Activated effector memory CD4-positive, alpha-beta T cell treated with anti-CD3 and anti-CD28 coated beads, Interleukin-2, amount 50 U/mL, for 16 hours (primary cell): ENCODE data around the gene SORCS3.

ENCODE experiments used
- DNase-seq: peaks from one replicate; pipeline ENCODE4 v3.0.0-alpha.2; 2020

SORCS3 gene

GRCh38 chr10:105207476-105207995, 566.4 kb downstream of the SORCS3 start:
- no peak for DNase-seq

GRCh38 chr10:105210546-105210945, 569.5 kb downstream of the SORCS3 start:
- no peak for DNase-seq

- DNase-seq, result no peak
These were observed 596.6 kb downstream of the SORCS3 start for GRCh38 chr10:105237685-105238084.

GRCh38 chr10:105239311-105240219, 598.5 kb downstream of the SORCS3 start:
- no peak for DNase-seq

GRCh38 chr10:105241254-105241653, 600.2 kb downstream of the SORCS3 start:
- no peak for DNase-seq

DNA sequence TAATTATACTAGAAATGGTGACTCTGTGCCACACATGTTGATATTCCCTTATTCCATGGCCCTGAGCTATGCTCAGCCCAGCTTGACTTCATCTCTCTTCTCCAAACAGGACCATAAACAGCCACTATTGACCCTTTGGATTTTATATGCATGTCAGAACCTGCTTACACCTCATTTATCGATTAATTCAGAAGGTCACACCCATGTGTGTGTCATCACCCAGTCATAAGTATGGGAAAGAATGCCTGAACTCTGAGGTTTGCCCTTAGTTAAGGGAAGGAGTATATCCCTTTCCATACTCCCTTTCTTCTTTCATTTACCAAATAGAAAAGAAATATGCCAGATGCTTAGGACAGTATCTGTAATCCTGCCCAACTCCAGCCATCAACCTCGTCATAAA, 602.3 kb downstream of the SORCS3 start:
- DNase-seq, result no peak

- DNase-seq, result no peak
These were observed 602.7 kb downstream of the SORCS3 start for GRCh38 chr10:105243825-105244224.

DNA sequence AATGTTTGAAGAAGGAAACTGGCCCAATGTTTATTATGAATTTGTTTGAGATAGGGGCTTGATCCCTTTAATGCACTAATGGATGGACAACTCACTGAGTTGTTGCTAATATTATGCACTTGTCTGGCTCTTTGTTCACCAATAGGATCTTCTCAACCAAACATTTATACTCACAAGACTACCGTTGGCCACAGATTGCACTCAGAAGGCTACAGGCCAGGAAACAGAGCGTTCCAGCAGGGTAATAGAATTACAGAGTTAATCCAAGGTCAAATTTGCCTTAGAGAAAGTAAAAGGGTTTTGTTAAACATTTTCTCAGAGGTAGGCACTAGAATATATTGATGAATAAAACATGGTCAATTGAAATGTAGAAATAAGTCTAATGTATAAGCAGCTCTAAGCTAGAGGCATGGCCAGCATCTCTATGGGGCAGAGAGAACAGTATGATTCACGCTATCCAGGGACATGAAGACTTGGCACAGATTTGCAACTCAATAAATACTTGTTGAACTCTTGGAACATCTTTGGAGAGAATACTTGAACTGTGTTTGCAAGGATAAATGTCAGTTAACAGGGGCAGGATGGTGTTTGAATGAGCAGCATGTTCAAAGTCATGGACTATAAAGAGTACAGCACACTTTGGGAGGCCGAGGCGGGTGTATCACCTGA, 606.9 kb downstream of the SORCS3 start:
- DNase-seq, result no peak

DNA sequence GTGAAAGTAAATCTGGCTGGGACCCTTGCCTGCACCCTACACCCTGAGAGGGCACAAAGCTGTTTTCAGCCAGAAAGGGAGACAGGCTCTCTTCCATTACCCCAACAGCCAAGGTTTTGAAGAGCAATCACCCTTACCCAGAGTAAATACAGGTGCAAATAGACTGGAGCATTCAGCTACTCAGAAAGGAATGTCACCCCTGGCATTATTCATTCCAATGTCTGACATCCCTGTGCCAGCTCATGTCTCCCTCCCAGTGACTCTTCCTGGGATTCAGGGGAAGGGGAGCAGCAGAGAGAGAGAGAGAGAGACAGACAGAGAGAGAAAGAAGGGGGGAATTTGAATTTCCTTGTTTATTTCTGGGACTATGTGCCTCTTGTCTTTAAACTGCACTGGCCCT, 611.8 kb downstream of the SORCS3 start:
- no peak for DNase-seq

- DNase-seq, result no peak
These were observed 612.6 kb downstream of the SORCS3 start for GRCh38 chr10:105253515-105254212.

- no peak for DNase-seq
These were observed 617.1 kb downstream of the SORCS3 start for GRCh38 chr10:105258036-105258673.

- no peak for DNase-seq
These were observed 617.6 kb downstream of the SORCS3 start for GRCh38 chr10:105258674-105259065.

DNA sequence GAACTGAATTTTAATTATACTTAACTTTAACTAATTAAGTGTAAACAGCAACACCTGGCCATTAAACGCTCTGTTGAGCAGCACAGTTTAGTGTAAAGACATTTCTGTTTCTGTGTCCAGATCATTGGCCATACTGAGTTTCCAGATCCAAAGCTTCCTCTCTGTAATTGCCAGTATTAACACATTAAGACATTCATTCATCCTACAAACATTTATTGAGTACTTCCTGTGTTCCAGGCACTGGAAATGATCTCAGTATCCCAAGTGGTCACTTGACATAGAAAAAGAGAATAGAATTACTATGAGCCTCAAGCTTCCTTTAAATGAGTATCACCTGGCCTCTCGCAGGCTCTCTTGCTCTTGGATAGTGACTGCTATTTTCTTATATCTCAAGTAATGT, 618.1 kb downstream of the SORCS3 start:
- DNase-seq, result no peak

- DNase-seq, result no peak
These were observed 621.6 kb downstream of the SORCS3 start for GRCh38 chr10:105262666-105263065.

GRCh38 chr10:105266966-105267539, 626.0 kb downstream of the SORCS3 start:
- no peak for DNase-seq

DNA sequence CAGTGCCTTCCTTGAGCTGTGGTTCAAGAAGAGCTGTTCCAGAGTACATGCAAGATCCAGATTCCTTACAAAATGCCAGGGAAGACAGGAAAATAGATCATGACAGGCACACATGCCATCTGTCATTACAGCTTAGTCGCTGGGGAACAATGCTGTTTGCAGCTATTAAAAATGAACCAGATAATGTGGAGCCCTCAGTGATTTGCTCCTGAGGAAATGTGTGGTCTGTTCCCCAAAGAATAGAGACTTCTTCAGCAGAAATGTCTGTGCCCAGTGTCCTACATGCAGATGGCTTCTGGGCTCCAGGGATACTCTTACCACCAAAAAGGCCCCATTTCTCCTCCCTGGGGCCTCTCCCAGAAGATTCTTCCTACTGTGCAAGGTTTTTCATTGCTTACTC, 627.9 kb downstream of the SORCS3 start:
- no peak for DNase-seq

- no peak for DNase-seq
These were observed 628.6 kb downstream of the SORCS3 start for GRCh38 chr10:105269689-105270088.

- no peak for DNase-seq
These were observed 633.5 kb downstream of the SORCS3 start for GRCh38 chr10:105274556-105275070.

DNA sequence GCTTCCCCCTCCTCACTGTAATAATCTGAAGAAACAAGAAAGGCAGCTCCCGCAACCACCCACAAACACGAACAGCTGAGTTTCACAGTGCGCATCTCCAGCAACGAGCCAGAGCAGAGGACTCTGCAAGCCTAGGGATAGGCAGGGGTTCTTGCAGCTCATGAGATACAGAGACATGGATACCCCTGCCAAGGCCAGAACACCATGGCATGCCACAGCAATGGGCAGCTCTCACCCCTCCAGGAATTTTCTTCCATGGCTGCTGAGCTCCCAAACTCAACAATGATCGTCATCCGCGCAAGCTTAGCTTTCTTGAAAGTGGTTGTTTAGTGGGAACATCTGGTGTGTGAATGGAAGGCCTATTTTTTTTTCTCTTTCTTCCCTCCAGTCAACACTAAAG, 637.3 kb downstream of the SORCS3 start:
- DNase-seq, result no peak

- no peak for DNase-seq
These were observed 638.0 kb downstream of the SORCS3 start for GRCh38 chr10:105279101-105279500.

- no peak for DNase-seq
These were observed 639.8 kb downstream of the SORCS3 start for GRCh38 chr10:105280895-105281294.

DNA sequence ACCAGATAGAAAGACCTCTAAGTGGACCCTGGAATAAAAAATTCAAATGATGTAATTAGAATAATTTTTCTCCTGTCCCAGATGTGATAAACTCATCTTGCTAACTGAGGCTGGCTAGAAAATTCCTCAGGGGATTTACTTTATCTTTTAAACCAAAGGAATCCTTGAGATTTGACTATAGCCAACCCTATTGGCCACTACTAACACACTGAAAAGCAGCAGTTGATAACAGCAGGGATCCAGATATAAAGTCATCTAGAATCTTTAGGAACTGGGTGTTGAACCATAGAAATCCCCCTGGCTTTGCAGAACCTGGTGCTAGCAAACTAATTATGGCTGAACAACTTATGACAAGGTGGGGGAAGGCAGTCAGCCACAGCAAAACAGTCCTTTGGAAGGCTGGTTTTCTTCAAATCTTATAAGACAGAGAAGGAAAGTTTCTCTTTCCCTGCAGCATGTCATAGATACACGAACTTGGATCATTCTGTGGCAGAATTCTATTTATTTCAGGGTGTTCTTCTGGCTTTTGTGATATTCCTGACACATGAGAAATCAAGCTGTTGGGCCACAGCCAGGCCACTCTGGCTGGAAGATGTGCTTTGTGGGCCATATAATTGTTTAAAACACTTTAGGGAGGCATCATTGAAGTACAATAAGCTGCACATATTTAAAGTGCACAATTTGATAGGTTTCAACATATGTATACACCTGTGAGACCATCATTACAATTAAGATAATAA, 643.6 kb downstream of the SORCS3 start:
- DNase-seq, result no peak
